GM20000 (cell line): ENCODE data around the gene KIRREL2.
A peak's percentile ranks its signal among the peaks of the same experiment; 100 is the strongest.

ENCODE experiments used
- DNase-seq: peaks from one replicate; pipeline ENCODE4 v3.0.0; 2012; ENCODE audit warnings: low spot score
- TF ChIP-seq, protein P1 (sequence below): IDR thresholded peaks from 2 replicates; pipeline ENCODE4 v1.5.1; 2012; ENCODE audit warnings: mild to moderate bottlenecking, control low read depth; ENCODE audit errors: extremely low read depth, missing control alignments

The KIRREL2 gene

GRCh38 chr19:35859414-35859813, 2.7 kb downstream of the KIRREL2 start:
- TF ChIP-seq, protein P1, sequence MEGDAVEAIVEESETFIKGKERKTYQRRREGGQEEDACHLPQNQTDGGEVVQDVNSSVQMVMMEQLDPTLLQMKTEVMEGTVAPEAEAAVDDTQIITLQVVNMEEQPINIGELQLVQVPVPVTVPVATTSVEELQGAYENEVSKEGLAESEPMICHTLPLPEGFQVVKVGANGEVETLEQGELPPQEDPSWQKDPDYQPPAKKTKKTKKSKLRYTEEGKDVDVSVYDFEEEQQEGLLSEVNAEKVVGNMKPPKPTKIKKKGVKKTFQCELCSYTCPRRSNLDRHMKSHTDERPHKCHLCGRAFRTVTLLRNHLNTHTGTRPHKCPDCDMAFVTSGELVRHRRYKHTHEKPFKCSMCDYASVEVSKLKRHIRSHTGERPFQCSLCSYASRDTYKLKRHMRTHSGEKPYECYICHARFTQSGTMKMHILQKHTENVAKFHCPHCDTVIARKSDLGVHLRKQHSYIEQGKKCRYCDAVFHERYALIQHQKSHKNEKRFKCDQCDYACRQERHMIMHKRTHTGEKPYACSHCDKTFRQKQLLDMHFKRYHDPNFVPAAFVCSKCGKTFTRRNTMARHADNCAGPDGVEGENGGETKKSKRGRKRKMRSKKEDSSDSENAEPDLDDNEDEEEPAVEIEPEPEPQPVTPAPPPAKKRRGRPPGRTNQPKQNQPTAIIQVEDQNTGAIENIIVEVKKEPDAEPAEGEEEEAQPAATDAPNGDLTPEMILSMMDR, result no peak
- no peak for DNase-seq

- TF ChIP-seq, protein P1, result no peak
- DNase-seq, result no peak
Measured at GRCh38 chr19:35860436-35860817, 3.7 kb downstream of the KIRREL2 start.

DNA sequence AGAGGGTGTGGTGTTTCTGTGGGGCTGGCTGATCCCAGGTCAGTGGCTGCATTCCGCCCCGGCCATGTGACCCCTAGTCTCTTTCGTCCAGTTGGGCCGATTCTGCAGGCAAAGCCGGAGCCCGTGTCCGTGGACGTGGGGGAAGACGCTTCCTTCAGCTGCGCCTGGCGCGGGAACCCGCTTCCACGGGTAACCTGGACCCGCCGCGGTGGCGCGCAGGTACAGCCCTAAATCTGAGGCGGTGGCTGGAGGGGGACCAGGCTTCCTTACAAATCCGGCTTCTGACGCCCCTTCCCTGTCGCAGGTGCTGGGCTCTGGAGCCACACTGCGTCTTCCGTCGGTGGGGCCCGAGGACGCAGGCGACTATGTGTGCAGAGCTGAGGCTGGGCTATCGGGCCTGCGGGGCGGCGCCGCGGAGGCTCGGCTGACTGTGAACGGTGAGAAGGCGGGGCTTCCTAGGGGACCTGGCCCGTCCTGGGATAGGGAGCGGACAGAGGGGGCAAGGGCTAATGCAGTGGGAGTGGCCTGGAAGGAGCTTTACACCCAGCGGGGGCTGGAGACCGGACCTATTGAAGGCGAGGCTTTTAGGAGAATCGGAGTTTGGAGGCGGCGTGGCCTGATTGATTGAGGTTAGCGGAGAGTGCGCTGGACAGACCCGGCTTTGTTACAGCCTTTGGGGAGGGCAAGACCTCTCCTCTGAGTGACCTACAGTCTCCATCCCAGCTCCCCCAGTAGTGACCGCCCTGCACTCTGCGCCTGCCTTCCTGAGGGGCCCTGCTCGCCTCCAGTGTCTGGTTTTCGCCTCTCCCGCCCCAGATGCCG, 4.3 kb downstream of the KIRREL2 start:
- DNase-seq, result no peak

DNA sequence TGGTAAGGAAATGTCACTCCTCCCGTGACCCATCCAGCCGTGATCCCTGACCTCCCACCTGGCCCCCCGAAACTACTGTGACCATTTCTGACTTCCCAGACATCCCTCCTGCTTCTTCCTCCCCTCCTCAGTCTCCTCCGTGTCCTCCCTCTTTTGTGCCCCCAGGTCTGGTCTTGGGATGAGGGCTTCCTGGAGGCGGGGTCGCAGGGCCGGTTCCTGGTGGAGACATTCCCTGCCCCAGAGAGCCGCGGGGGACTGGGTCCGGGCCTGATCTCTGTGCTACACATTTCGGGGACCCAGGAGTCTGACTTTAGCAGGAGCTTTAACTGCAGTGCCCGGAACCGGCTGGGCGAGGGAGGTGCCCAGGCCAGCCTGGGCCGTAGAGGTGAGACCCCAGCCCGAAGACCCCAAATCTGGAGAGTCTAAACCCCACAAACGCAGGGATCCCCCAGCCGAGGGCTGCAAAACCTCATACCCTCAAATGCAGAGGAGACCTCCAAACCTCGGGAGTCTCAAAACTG, 5.0 kb downstream of the KIRREL2 start:
- TF ChIP-seq, protein P1, result no peak
- no peak for DNase-seq

More for the DNA sequence above, 4.3 kb downstream of the KIRREL2 start:
- TF ChIP-seq, protein P1, result no peak

DNA sequence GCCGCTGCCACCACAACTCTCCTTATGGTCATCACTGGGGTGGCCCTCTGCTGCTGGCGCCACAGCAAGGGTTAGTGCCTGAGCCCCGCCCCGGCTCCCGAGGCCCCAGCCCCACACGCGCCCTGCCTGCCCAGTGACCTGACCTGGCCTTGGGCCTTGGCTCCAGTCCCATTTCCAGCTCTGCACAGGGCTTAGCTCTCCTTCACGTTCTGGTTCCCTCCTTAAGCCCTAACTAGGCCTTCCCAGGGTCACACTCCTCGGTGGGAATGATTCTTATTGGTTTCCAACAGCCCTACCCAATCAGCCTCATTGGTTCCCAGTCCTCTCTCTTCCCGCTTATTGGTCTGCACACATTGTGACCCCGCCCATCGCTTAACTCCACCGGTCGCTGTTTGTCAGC, 5.8 kb downstream of the KIRREL2 start:
- TF ChIP-seq, protein P1, result no peak
- DNase-seq, result no peak

- TF ChIP-seq, protein P1, result no peak
- DNase-seq, result no peak
Measured at GRCh38 chr19:35863018-35863417, 6.3 kb downstream of the KIRREL2 start.

- TF ChIP-seq, protein P1, result no peak
- DNase-seq, result peak; percentile 85
Measured at GRCh38 chr19:35868172-35868822, 11.6 kb downstream of the KIRREL2 start, which contains the start of gene APLP1. TSS of gene APLP1 (plus strand) at chr19:35868574. CDS start at chr19:35868637, 63 bp downstream.
